NCI-H226 (cell line): Measurements from ENCODE around the gene HSP90AB1.

Experiments
- DNase-seq: peaks from one replicate; pipeline ENCODE4 v3.0.0-alpha.2; 2015

Gene HSP90AB1

GRCh38 chr6:44235891-44236516, 10.9 kb upstream of the HSP90AB1 start:
- no peak for DNase-seq

GRCh38 chr6:44237021-44237812, 9.7 kb upstream of the HSP90AB1 start:
- peak; percentile 95 for DNase-seq

GRCh38 chr6:44237813-44238433, 9.0 kb upstream of the HSP90AB1 start:
- DNase-seq, result peak; percentile 45

- no peak for DNase-seq
Measured at GRCh38 chr6:44238687-44239350, 8.1 kb upstream of the HSP90AB1 start.

GRCh38 chr6:44243345-44243744, 3.6 kb upstream of the HSP90AB1 start:
- no peak for DNase-seq

- DNase-seq, result no peak
Measured at GRCh38 chr6:44245391-44245911, 1.4 kb upstream of the HSP90AB1 start.

- DNase-seq, result peak; percentile 68
Measured at GRCh38 chr6:44245912-44246662, 814 bp upstream of the HSP90AB1 start.

- peak; percentile 62 for DNase-seq
Measured at GRCh38 chr6:44247338-44248302, 719 bp downstream of the HSP90AB1 start.

- no peak for DNase-seq
Measured at GRCh38 chr6:44248579-44248978, 1.7 kb downstream of the HSP90AB1 start.

- no peak for DNase-seq
Measured at GRCh38 chr6:44249082-44249748, 2.3 kb downstream of the HSP90AB1 start.

- DNase-seq, result no peak
Measured at GRCh38 chr6:44250067-44250717, 3.3 kb downstream of the HSP90AB1 start.

GRCh38 chr6:44250718-44251123, 3.8 kb downstream of the HSP90AB1 start:
- no peak for DNase-seq

GRCh38 chr6:44251576-44252524, 4.9 kb downstream of the HSP90AB1 start:
- no peak for DNase-seq

- DNase-seq, result no peak
Measured at GRCh38 chr6:44253307-44254101, 6.6 kb downstream of the HSP90AB1 start.

- no peak for DNase-seq
Measured at GRCh38 chr6:44254191-44255104, 7.5 kb downstream of the HSP90AB1 start.

GRCh38 chr6:44255105-44255808, 8.4 kb downstream of the HSP90AB1 start:
- no peak for DNase-seq
